IPS-18a (cell line): ENCODE measurements around the gene UBE2H.

ENCODE experiments used
- H3K27ac ChIP-seq: one replicate; pipeline ENCODE4 v1.5.1; 2013; ENCODE audit warnings: low read length
- H3K27me3 ChIP-seq: one replicate; pipeline ENCODE4 v1.6.1; 2013; ENCODE audit warnings: mild to moderate bottlenecking, low read length; ENCODE audit not compliant: control insufficient read depth, insufficient read depth
- H3K36me3 ChIP-seq: one replicate; pipeline ENCODE4 v1.6.1; 2013; ENCODE audit warnings: low read depth, low read length; ENCODE audit not compliant: control insufficient read depth
- H3K4me1 ChIP-seq: one replicate; pipeline ENCODE4 v1.6.1; 2013; ENCODE audit warnings: low read depth, low read length; ENCODE audit not compliant: control insufficient read depth
- H3K4me3 ChIP-seq: one replicate; pipeline ENCODE4 v1.5.1; 2013; ENCODE audit warnings: low read length
- H3K9ac ChIP-seq: one replicate; pipeline ENCODE4 v1.6.1; 2013; ENCODE audit warnings: mild to moderate bottlenecking, low read length, moderate library complexity
- H3K9me3 ChIP-seq: one replicate; pipeline ENCODE4 v1.6.1; 2013; ENCODE audit warnings: low read depth, low read length; ENCODE audit not compliant: control insufficient read depth

UBE2H gene

GRCh38 chr7:129952653-129953560 is at the start of gene UBE2H:
UBE2H (minus strand) TSS chr7:129952960; CDS start chr7:129952555, 405 bp downstream.
- peak within 1 kb of the TSS; percentile 94 for H3K4me3 ChIP-seq
- H3K9ac ChIP-seq: peak within 1 kb of the TSS; percentile 95
- H3K27me3 ChIP-seq: no peaks in the 10 kb centered on the region
- no peak within 1 kb of the TSS for H3K27ac ChIP-seq
- H3K36me3 ChIP-seq: no peaks in the 10 kb centered on the region
- peaks cover 25% of the 10 kb centered on the region for H3K4me1 ChIP-seq
- no peaks in the 10 kb centered on the region for H3K9me3 ChIP-seq

GRCh38 chr7:129998446-129998845 is 45.7 kb upstream of the UBE2H start:
- no peaks in the 10 kb centered on the region for H3K27me3 ChIP-seq
- H3K9ac ChIP-seq: no peak overlapping the region
- no peaks in the 10 kb centered on the region for H3K36me3 ChIP-seq
- H3K4me3 ChIP-seq: no peak overlapping the region
- H3K9me3 ChIP-seq: no peaks in the 10 kb centered on the region
- no peak overlapping the region for H3K27ac ChIP-seq
- H3K4me1 ChIP-seq: no peaks in the 10 kb centered on the region

- no peaks in the 10 kb centered on the region for H3K4me1 ChIP-seq
- no peak overlapping the region for H3K27ac ChIP-seq
- no peak overlapping the region for H3K4me3 ChIP-seq
- no peaks in the 10 kb centered on the region for H3K27me3 ChIP-seq
- H3K9me3 ChIP-seq: no peaks in the 10 kb centered on the region
- H3K9ac ChIP-seq: no peak overlapping the region
- H3K36me3 ChIP-seq: no peaks in the 10 kb centered on the region
Measured at GRCh38 chr7:129997285-129997684, 44.5 kb upstream of the UBE2H start.

- Histone ChIP-seq H3K36me3 (no peaks in the 10 kb centered on the region), H3K4me1 (no peaks in the 10 kb centered on the region), H3K27me3 (no peaks in the 10 kb centered on the region), H3K27ac (no peak overlapping the region), H3K4me3 (no peak overlapping the region), H3K9me3 (no peaks in the 10 kb centered on the region), H3K9ac (no peak overlapping the region)
Measured at GRCh38 chr7:129993275-129993674, 40.5 kb upstream of the UBE2H start.

- Histone ChIP-seq H3K9ac (no peak overlapping the region), H3K4me1 (no peaks in the 10 kb centered on the region), H3K9me3 (no peaks in the 10 kb centered on the region), H3K27ac (no peak overlapping the region), H3K27me3 (no peaks in the 10 kb centered on the region), H3K4me3 (no peak overlapping the region), H3K36me3 (no peaks in the 10 kb centered on the region)
Measured at GRCh38 chr7:129990403-129991192, 37.8 kb upstream of the UBE2H start.

- no peaks in the 10 kb centered on the region for H3K4me1 ChIP-seq
- H3K4me3 ChIP-seq: no peak overlapping the region
- H3K27me3 ChIP-seq: no peaks in the 10 kb centered on the region
- H3K9me3 ChIP-seq: no peaks in the 10 kb centered on the region
- H3K27ac ChIP-seq: no peak overlapping the region
- H3K9ac ChIP-seq: no peak overlapping the region
- no peaks in the 10 kb centered on the region for H3K36me3 ChIP-seq
Measured at GRCh38 chr7:129989466-129989865, 36.7 kb upstream of the UBE2H start.

- no peak overlapping the region for H3K27ac ChIP-seq
- H3K4me1 ChIP-seq: no peaks in the 10 kb centered on the region
- H3K4me3 ChIP-seq: no peak overlapping the region
- H3K9me3 ChIP-seq: no peaks in the 10 kb centered on the region
- no peak overlapping the region for H3K9ac ChIP-seq
- no peaks in the 10 kb centered on the region for H3K36me3 ChIP-seq
- no peaks in the 10 kb centered on the region for H3K27me3 ChIP-seq
Measured at GRCh38 chr7:129986600-129986999, 33.8 kb upstream of the UBE2H start.

GRCh38 chr7:129980667-129981066 is 27.9 kb upstream of the UBE2H start:
- Histone ChIP-seq H3K9me3 (no peaks in the 10 kb centered on the region), H3K4me3 (no peak overlapping the region)

GRCh38 chr7:129975309-129975708 is 22.5 kb upstream of the UBE2H start:
- no peak overlapping the region for H3K4me3 ChIP-seq
- no peaks in the 10 kb centered on the region for H3K9me3 ChIP-seq
- no peaks in the 10 kb centered on the region for H3K36me3 ChIP-seq
- H3K9ac ChIP-seq: no peak overlapping the region
- no peak overlapping the region for H3K27ac ChIP-seq
- H3K27me3 ChIP-seq: no peaks in the 10 kb centered on the region
- no peaks in the 10 kb centered on the region for H3K4me1 ChIP-seq

More at GRCh38 chr7:129980667-129981066, 27.9 kb upstream of the UBE2H start:
- no peaks in the 10 kb centered on the region for H3K36me3 ChIP-seq
- H3K4me1 ChIP-seq: no peaks in the 10 kb centered on the region
- H3K27me3 ChIP-seq: no peaks in the 10 kb centered on the region
- H3K27ac ChIP-seq: no peak overlapping the region
- no peak overlapping the region for H3K9ac ChIP-seq

GRCh38 chr7:129970816-129971215 is 18.1 kb upstream of the UBE2H start:
- no peak overlapping the region for H3K4me3 ChIP-seq
- H3K4me1 ChIP-seq: no peaks in the 10 kb centered on the region
- no peaks in the 10 kb centered on the region for H3K9me3 ChIP-seq
- H3K9ac ChIP-seq: no peak overlapping the region
- no peak overlapping the region for H3K27ac ChIP-seq
- no peaks in the 10 kb centered on the region for H3K36me3 ChIP-seq
- H3K27me3 ChIP-seq: no peaks in the 10 kb centered on the region

- no peak overlapping the region for H3K4me3 ChIP-seq
- H3K36me3 ChIP-seq: no peaks in the 10 kb centered on the region
- no peak overlapping the region for H3K9ac ChIP-seq
- no peak overlapping the region for H3K27ac ChIP-seq
- no peaks in the 10 kb centered on the region for H3K9me3 ChIP-seq
- H3K4me1 ChIP-seq: no peaks in the 10 kb centered on the region
- no peaks in the 10 kb centered on the region for H3K27me3 ChIP-seq
Measured at GRCh38 chr7:129969881-129970446, 17.2 kb upstream of the UBE2H start.
